ENCODE measurements around the gene SPDYE4. TPM values are rescaled to one million over a fixed set of nuclear protein-coding genes. Genes with fewer than 3 reads are reported as not detected.

Gene SPDYE4
- total RNA-seq, 2 experiments from 2014 or later: not detected

DNA sequence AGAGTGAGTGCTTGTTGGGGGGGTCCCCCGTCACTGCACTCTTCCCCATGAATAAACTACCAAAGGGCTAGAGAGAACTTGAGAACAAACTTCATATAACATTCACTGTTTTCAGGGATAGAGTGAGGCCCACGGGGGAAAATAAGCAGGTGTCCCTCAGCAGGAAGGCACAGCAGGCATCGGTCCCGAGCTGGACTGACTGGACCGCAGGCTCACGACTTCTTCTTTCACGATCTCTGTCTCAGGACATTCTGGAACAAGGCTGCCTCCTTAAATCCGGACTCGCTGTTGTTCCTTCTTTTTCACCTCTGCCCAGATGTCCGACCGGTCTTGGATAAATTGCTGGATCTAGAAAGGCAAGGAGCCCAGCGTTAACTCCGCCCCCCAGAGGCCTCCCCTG lies 28.5 kb downstream of the SPDYE4 start:
- no peaks in the 10 kb centered on the region for H3K9me2 ChIP-seq (ENCODE audit: insufficient read depth, low read length)
- no peaks in the 10 kb centered on the region for H3K4me1 ChIP-seq (ENCODE audit: insufficient read depth, low read length, poor library complexity, severe bottlenecking)
- no TSS peak for BruUV-seq (replicated peaks)
- H3K79me2 ChIP-seq (ENCODE audit: insufficient read depth, low read depth, low read length): no peaks in the 10 kb centered on the region
- no peaks in the 10 kb centered on the region for H3K9me3 ChIP-seq (ENCODE audit: low read length)
- DNase-seq (ENCODE audit: low spot score): no peak
- no peaks in the 10 kb centered on the region for H4K20me1 ChIP-seq (ENCODE audit: insufficient read depth, low read length)
- ChIA-PET POLR2A (no interaction called here), CTCF (ENCODE audit: unreplicated experiment) (no interaction called here)
- H3K36me3 ChIP-seq (ENCODE audit: insufficient read depth, low read length): no peaks in the 10 kb centered on the region
- intact Hi-C loops (cut with micrococcal nuclease; ENCODE audit: unreplicated experiment): no loop called here
- no peak overlapping the region for H3K4me2 ChIP-seq (ENCODE audit: low read length)
- no peak overlapping the region for H3K27ac ChIP-seq (ENCODE audit: low read depth, low read length, poor library complexity, severe bottlenecking)
- no peak overlapping the region for H3K4me3 ChIP-seq (ENCODE audit: low read depth, low read length, poor library complexity, severe bottlenecking)
- no peak for TF ChIP-seq EZH2phosphoT487 (IDR thresholded peaks at IDR 0.05; ENCODE audit: borderline replicate concordance, low read depth, low read length)
- TF ChIP-seq, protein P1, sequence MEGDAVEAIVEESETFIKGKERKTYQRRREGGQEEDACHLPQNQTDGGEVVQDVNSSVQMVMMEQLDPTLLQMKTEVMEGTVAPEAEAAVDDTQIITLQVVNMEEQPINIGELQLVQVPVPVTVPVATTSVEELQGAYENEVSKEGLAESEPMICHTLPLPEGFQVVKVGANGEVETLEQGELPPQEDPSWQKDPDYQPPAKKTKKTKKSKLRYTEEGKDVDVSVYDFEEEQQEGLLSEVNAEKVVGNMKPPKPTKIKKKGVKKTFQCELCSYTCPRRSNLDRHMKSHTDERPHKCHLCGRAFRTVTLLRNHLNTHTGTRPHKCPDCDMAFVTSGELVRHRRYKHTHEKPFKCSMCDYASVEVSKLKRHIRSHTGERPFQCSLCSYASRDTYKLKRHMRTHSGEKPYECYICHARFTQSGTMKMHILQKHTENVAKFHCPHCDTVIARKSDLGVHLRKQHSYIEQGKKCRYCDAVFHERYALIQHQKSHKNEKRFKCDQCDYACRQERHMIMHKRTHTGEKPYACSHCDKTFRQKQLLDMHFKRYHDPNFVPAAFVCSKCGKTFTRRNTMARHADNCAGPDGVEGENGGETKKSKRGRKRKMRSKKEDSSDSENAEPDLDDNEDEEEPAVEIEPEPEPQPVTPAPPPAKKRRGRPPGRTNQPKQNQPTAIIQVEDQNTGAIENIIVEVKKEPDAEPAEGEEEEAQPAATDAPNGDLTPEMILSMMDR (conservative IDR thresholded peaks at IDR 0.05; ENCODE audit: low read length): no peak
- H2AFZ ChIP-seq (ENCODE audit: low read length): no peak overlapping the region

DNA sequence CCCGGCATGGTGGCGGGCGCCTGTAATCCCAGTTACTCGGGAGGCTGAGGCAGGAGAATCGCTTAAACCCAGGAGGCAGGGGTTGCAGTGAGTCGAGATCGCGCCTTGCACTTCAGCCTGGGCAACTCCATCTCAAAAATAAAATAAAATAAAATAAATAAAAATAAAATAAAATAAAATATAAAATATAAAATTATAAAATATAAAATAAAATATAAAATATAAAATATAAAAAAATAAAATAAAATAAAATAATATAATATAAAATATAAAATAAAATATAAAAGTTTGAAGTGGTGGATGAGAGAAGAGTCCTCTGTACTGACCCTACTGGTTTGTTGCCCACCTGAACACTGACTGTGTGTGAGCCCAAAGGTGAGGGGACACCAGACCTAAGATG lies 28.9 kb downstream of the SPDYE4 start:
- H3K9me3 ChIP-seq (ENCODE audit: low read length): no peaks in the 10 kb centered on the region
- no peaks in the 10 kb centered on the region for H4K20me1 ChIP-seq (ENCODE audit: insufficient read depth, low read length)
- POLR2A ChIA-PET: no interaction called here
- H3K9me2 ChIP-seq (ENCODE audit: insufficient read depth, low read length): no peaks in the 10 kb centered on the region
- no peak overlapping the region for H2AFZ ChIP-seq (ENCODE audit: low read length)
- H3K4me3 ChIP-seq (ENCODE audit: low read depth, low read length, poor library complexity, severe bottlenecking): no peak overlapping the region
- H3K36me3 ChIP-seq (ENCODE audit: insufficient read depth, low read length): no peaks in the 10 kb centered on the region
- no peaks in the 10 kb centered on the region for H3K79me2 ChIP-seq (ENCODE audit: insufficient read depth, low read depth, low read length)
- TF ChIP-seq, protein P1 (conservative IDR thresholded peaks at IDR 0.05; ENCODE audit: low read length): no peak
- no peak for TF ChIP-seq EZH2phosphoT487 (IDR thresholded peaks at IDR 0.05; ENCODE audit: borderline replicate concordance, low read depth, low read length)
- H3K27ac ChIP-seq (ENCODE audit: low read depth, low read length, poor library complexity, severe bottlenecking): no peak overlapping the region
- no peak overlapping the region for H3K4me2 ChIP-seq (ENCODE audit: low read length)
- intact Hi-C loops (cut with micrococcal nuclease; ENCODE audit: unreplicated experiment): no loop called here
- BruUV-seq (replicated peaks): no TSS peak
- CTCF ChIA-PET (ENCODE audit: unreplicated experiment): interaction anchor here (0.5 kb wide), 1 partner anchor 212 kb away, joined by 8 read pairs; no protein-coding TSS in a partner anchor
- no peaks in the 10 kb centered on the region for H3K4me1 ChIP-seq (ENCODE audit: insufficient read depth, low read length, poor library complexity, severe bottlenecking)
- no peak for DNase-seq (ENCODE audit: low spot score)

DNA sequence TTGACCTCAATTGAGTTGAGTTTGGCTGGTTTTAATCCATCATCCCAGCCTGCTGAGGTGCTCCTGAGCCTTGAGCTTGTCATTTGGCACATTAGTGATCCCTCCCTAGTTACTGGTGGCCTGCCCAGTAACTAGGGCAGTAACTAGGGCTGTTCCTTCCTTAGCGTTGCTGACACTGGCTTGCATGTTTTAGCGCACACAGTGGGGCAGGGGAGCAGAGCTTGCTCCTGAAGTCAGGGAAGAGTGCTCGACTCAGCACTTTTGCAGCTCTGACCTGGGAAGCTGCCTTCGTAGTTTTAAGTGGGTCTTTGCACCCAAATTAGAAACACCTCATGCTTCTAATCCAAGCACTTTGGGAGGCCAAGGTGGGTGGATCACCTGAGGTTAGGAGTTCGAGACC lies 29.4 kb downstream of the SPDYE4 start:
- no TSS peak for BruUV-seq (replicated peaks)
- Histone ChIP-seq H3K4me2 (ENCODE audit: low read length) (no peak overlapping the region), H3K9me2 (ENCODE audit: insufficient read depth, low read length) (no peaks in the 10 kb centered on the region), H3K4me1 (ENCODE audit: insufficient read depth, low read length, poor library complexity, severe bottlenecking) (no peaks in the 10 kb centered on the region), H4K20me1 (ENCODE audit: insufficient read depth, low read length) (no peaks in the 10 kb centered on the region), H2AFZ (ENCODE audit: low read length) (no peak overlapping the region), H3K36me3 (ENCODE audit: insufficient read depth, low read length) (no peaks in the 10 kb centered on the region), H3K4me3 (ENCODE audit: low read depth, low read length, poor library complexity, severe bottlenecking) (no peak overlapping the region), H3K79me2 (ENCODE audit: insufficient read depth, low read depth, low read length) (no peaks in the 10 kb centered on the region), H3K9me3 (ENCODE audit: low read length) (no peaks in the 10 kb centered on the region), H3K27ac (ENCODE audit: low read depth, low read length, poor library complexity, severe bottlenecking) (no peak overlapping the region)
- TF ChIP-seq, protein P1 (conservative IDR thresholded peaks at IDR 0.05; ENCODE audit: low read length): no peak
- no peak for TF ChIP-seq EZH2phosphoT487 (IDR thresholded peaks at IDR 0.05; ENCODE audit: borderline replicate concordance, low read depth, low read length)
- DNase-seq (ENCODE audit: low spot score): no peak
- ChIA-PET POLR2A (interaction anchor here (0.6 kb wide), 1 partner anchor 293 kb away, joined by 3 read pairs; the partner anchor contains the start of gene NDEL1), CTCF (ENCODE audit: unreplicated experiment) (interaction anchor here (0.5 kb wide), 1 partner anchor 211 kb away, joined by 8 read pairs; no protein-coding TSS in a partner anchor)
- intact Hi-C loops (cut with micrococcal nuclease; ENCODE audit: unreplicated experiment): no loop called here

Measured in OCI-LY7 (cell line).